ENCODE results near the gene PCSK2. TPM values are rescaled to one million over a fixed set of nuclear protein-coding genes. Genes with fewer than 3 reads are reported as not detected.

The PCSK2 gene
- total RNA-seq, 1 donor from 2014 or later: 11.5 TPM

DNA sequence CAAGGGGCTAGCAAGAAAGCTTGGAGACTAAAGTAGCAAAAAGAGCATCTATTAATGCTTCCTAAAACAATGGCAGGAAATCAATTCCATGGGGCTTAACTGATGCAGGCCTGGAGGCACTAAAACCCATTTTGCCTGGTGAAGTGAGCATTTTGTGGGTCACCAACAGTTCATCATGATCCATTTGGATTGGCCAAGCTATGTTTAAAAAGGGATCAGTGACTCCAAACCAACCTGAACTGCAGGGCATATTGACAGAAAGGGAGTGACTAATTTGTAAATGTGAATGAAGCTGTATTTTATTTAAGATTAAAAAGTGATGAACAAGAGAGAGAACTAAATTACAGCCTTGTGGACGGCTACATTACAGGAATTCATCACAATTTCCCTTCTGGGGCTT is 132.0 kb downstream of the PCSK2 start:
- no peak for DNase-seq (ENCODE audit: low spot score, unreplicated experiment)
- H3K4me3 Mint-ChIP-seq (ENCODE audit: low read depth): no peak overlapping the region

DNA sequence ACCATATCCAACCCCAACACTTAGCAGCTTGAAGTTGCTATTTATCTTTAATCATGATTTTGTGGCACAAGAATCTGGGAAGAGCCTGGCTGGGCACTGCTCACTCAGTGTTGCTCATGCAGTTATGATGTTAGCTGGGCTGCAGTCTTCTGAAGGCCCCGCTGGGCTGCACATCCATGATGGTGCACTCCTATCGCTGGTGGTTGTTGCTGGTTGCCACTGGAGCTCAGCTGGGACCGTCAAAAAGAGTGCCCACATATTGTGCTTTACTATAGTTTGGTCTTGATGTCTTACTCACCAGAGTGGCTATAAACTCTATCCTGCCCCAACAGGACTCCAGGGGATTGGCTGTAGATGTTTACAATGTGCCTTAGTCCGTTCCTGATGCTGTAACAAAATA is 137.8 kb downstream of the PCSK2 start:
- no peaks in the 10 kb centered on the region for H3K4me1 Mint-ChIP-seq (ENCODE audit: low read depth)
- no peak overlapping the region for H3K27ac Mint-ChIP-seq
- no peaks in the 10 kb centered on the region for H3K9me3 Mint-ChIP-seq (ENCODE audit: low read depth)
- no peak for DNase-seq (ENCODE audit: low spot score, unreplicated experiment)
- H3K36me3 Mint-ChIP-seq (ENCODE audit: insufficient read depth): no peaks in the 10 kb centered on the region
- TF ChIP-seq, protein P1, sequence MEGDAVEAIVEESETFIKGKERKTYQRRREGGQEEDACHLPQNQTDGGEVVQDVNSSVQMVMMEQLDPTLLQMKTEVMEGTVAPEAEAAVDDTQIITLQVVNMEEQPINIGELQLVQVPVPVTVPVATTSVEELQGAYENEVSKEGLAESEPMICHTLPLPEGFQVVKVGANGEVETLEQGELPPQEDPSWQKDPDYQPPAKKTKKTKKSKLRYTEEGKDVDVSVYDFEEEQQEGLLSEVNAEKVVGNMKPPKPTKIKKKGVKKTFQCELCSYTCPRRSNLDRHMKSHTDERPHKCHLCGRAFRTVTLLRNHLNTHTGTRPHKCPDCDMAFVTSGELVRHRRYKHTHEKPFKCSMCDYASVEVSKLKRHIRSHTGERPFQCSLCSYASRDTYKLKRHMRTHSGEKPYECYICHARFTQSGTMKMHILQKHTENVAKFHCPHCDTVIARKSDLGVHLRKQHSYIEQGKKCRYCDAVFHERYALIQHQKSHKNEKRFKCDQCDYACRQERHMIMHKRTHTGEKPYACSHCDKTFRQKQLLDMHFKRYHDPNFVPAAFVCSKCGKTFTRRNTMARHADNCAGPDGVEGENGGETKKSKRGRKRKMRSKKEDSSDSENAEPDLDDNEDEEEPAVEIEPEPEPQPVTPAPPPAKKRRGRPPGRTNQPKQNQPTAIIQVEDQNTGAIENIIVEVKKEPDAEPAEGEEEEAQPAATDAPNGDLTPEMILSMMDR (IDR thresholded peaks at IDR 0.05; ENCODE audit: unreplicated experiment): no peak
- H3K27me3 Mint-ChIP-seq: peaks cover 20% of the 10 kb centered on the region
- no peak overlapping the region for H3K4me3 Mint-ChIP-seq (ENCODE audit: low read depth)

More for the DNA sequence above, 132.0 kb downstream of the PCSK2 start:
- Mint-ChIP-seq H3K27ac (no peak overlapping the region), H3K36me3 (ENCODE audit: insufficient read depth) (no peaks in the 10 kb centered on the region), H3K27me3 (no peaks in the 10 kb centered on the region), H3K4me1 (ENCODE audit: low read depth) (peaks cover 10% of the 10 kb centered on the region), H3K9me3 (ENCODE audit: low read depth) (no peaks in the 10 kb centered on the region)
- TF ChIP-seq, protein P1 (IDR thresholded peaks at IDR 0.05; ENCODE audit: unreplicated experiment): no peak

DNA sequence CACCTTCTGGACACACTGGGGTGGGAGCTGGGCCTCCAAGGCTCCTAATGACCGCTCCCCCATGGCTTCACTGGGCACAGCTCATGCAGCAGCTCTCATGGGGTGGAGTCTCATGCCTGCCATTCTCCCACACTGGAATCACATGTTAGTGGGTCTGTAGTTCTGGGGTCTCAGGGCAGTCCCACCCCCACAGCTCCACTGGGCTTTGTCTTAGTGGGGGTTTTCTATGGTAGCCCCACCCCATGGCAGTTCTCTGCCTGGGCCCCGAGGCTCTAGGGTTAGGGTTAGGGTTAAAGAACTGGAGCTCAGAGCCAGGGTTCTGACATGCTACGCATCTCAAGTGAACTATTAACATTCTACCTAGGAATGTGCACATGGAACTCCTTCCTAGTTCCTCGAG is 139.0 kb downstream of the PCSK2 start:
- peaks cover 30% of the 10 kb centered on the region for H3K27me3 Mint-ChIP-seq
- no peaks in the 10 kb centered on the region for H3K4me1 Mint-ChIP-seq (ENCODE audit: low read depth)
- DNase-seq (ENCODE audit: low spot score, unreplicated experiment): no peak
- no peaks in the 10 kb centered on the region for H3K36me3 Mint-ChIP-seq (ENCODE audit: insufficient read depth)
- no peak overlapping the region for H3K4me3 Mint-ChIP-seq (ENCODE audit: low read depth)
- no peak overlapping the region for H3K27ac Mint-ChIP-seq
- TF ChIP-seq, protein P1 (IDR thresholded peaks at IDR 0.05; ENCODE audit: unreplicated experiment): no peak
- H3K9me3 Mint-ChIP-seq (ENCODE audit: low read depth): no peaks in the 10 kb centered on the region

DNA sequence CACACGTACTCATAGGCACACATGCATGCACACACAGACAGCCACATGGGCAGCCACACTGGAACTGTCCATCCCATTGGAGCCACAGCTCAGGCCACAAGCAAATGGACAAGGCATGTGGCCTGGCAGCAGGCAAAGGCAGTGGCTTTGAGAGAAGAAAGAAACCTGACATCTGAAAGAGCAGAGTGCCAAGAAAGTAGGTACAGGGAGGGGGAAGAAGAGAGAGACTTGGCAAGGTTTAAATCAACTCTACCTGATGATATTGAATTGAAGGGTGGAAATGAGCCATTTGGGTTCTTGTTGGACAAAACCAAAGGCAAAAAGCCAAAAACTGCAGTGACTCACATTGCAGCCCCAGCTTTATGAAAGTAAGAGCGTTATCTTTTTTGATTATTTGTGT is 142.7 kb downstream of the PCSK2 start:
- Mint-ChIP-seq H3K9me3 (ENCODE audit: low read depth) (no peaks in the 10 kb centered on the region), H3K36me3 (ENCODE audit: insufficient read depth) (no peaks in the 10 kb centered on the region), H3K4me1 (ENCODE audit: low read depth) (no peaks in the 10 kb centered on the region), H3K4me3 (ENCODE audit: low read depth) (no peak overlapping the region), H3K27me3 (peaks cover 52% of the 10 kb centered on the region), H3K27ac (no peak overlapping the region)
- DNase-seq (ENCODE audit: low spot score, unreplicated experiment): no peak
- TF ChIP-seq, protein P1 (IDR thresholded peaks at IDR 0.05; ENCODE audit: unreplicated experiment): no peak

- Mint-ChIP-seq H3K4me1 (ENCODE audit: low read depth) (no peaks in the 10 kb centered on the region), H3K36me3 (ENCODE audit: insufficient read depth) (no peaks in the 10 kb centered on the region), H3K9me3 (ENCODE audit: low read depth) (no peaks in the 10 kb centered on the region), H3K4me3 (ENCODE audit: low read depth) (no peak overlapping the region), H3K27ac (no peak overlapping the region), H3K27me3 (peaks cover 47% of the 10 kb centered on the region)
- DNase-seq (ENCODE audit: low spot score, unreplicated experiment): no peak
- TF ChIP-seq, protein P1 (IDR thresholded peaks at IDR 0.05; ENCODE audit: unreplicated experiment): no peak
These were observed 146.1 kb downstream of the PCSK2 start for GRCh38 chr20:17372806-17373440.

Measured in progenitor cell of endocrine pancreas (in vitro differentiated cells).